Measurements from ENCODE around the gene TBXA2R.
A peak's percentile ranks its signal among the peaks of the same experiment; 100 is the strongest.

Gene TBXA2R

DNA sequence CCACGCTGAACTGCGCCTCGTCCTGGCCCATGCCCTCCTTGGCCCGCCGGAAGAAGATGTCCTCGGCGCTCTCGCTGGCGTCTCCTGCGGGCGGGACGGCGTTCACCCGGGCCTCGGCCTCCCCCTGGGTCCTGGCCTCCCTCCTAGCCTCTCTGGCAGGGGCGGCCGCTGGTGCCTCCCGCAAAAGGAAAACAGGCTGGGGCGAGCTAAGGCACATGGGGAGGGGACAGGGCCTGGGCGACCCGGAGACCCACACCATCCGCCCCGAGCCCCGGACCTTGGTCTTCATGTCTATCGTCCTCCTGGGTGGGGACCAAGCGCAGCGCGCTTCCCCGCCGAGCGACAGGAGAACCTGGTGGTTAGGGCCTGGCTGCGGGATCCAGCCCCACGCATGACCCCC lies 5.7 kb upstream of the TBXA2R start:
- H3K4me3 ChIP-seq (ENCODE audit: insufficient read length, low read depth) = no peak overlapping the region
- peaks cover 70% of the 10 kb centered on the region for H3K36me3 ChIP-seq (ENCODE audit: insufficient read depth, insufficient read length, low read length)
- no peak overlapping the region for H3K9ac ChIP-seq (ENCODE audit: insufficient read length, low read depth)
- H3K4me1 ChIP-seq (ENCODE audit: insufficient read depth, insufficient read length) = peaks cover 9% of the 10 kb centered on the region
- H3K27me3 ChIP-seq (ENCODE audit: insufficient read depth, insufficient read length) = no peaks in the 10 kb centered on the region
- no peaks in the 10 kb centered on the region for H3K9me3 ChIP-seq (ENCODE audit: insufficient read depth, low read length)
- TF ChIP-seq ZNF274 (IDR thresholded peaks at IDR 0.05; ENCODE audit: low read depth, low read length) (no peak), YY1 (IDR thresholded peaks at IDR 0.05; ENCODE audit: insufficient read depth, insufficient read length) (no peak), SUZ12 (IDR thresholded peaks at IDR 0.05; ENCODE audit: extremely low read depth, insufficient read depth, insufficient read length) (no peak)
- no peak for DNase-seq (ENCODE audit: low read depth, low spot score)

DNA sequence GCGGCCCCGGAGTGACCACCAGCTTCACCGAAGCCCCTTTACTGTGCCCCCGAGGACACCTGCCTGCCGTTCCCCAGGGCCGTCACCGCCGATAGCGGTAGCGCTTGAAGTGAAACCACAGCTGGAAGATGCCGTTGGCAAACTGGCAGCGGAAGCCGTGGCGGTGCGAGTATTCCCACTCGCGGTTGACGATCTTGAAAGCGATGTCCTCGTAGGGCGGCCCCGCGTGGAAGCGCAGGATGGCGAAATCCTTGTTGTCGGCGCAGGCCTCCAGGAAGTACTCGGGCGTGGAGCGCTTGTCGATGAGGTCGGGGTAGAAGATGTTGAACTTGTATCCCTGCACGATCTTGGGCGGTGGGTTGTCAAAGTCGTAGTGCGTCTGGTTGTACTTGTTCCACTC lies 5.2 kb upstream of the TBXA2R start:
- DNase-seq (ENCODE audit: low read depth, low spot score) = no peak
- Histone ChIP-seq H3K4me1 (ENCODE audit: insufficient read depth, insufficient read length) (peaks cover 9% of the 10 kb centered on the region), H3K27me3 (ENCODE audit: insufficient read depth, insufficient read length) (no peaks in the 10 kb centered on the region), H3K36me3 (ENCODE audit: insufficient read depth, insufficient read length, low read length) (peaks cover 66% of the 10 kb centered on the region), H3K9me3 (ENCODE audit: insufficient read depth, low read length) (no peaks in the 10 kb centered on the region), H3K9ac (ENCODE audit: insufficient read length, low read depth) (no peak overlapping the region), H3K4me3 (ENCODE audit: insufficient read length, low read depth) (no peak overlapping the region)
- TF ChIP-seq YY1 (IDR thresholded peaks at IDR 0.05; ENCODE audit: insufficient read depth, insufficient read length) (no peak), ZNF274 (IDR thresholded peaks at IDR 0.05; ENCODE audit: low read depth, low read length) (no peak), SUZ12 (IDR thresholded peaks at IDR 0.05; ENCODE audit: extremely low read depth, insufficient read depth, insufficient read length) (no peak)

- Histone ChIP-seq H3K9ac (ENCODE audit: insufficient read length, low read depth) (no peak overlapping the region), H3K27me3 (ENCODE audit: insufficient read depth, insufficient read length) (peaks cover 3% of the 10 kb centered on the region), H3K36me3 (ENCODE audit: insufficient read depth, insufficient read length, low read length) (peaks cover 63% of the 10 kb centered on the region), H3K4me1 (ENCODE audit: insufficient read depth, insufficient read length) (peaks cover 9% of the 10 kb centered on the region), H3K4me3 (ENCODE audit: insufficient read length, low read depth) (no peak overlapping the region), H3K9me3 (ENCODE audit: insufficient read depth, low read length) (no peaks in the 10 kb centered on the region)
- TF ChIP-seq YY1 (IDR thresholded peaks at IDR 0.05; ENCODE audit: insufficient read depth, insufficient read length) = no peak
- no peak for TF ChIP-seq ZNF274 (IDR thresholded peaks at IDR 0.05; ENCODE audit: low read depth, low read length)
- TF ChIP-seq SUZ12 (IDR thresholded peaks at IDR 0.05; ENCODE audit: extremely low read depth, insufficient read depth, insufficient read length) = no peak
- no peak for DNase-seq (ENCODE audit: low read depth, low spot score)
Measured at GRCh38 chr19:3610745-3611717, 4.4 kb upstream of the TBXA2R start.

GRCh38 chr19:3609779-3610719 lies 3.4 kb upstream of the TBXA2R start:
- no peak for TF ChIP-seq SUZ12 (IDR thresholded peaks at IDR 0.05; ENCODE audit: extremely low read depth, insufficient read depth, insufficient read length)
- TF ChIP-seq YY1 (IDR thresholded peaks at IDR 0.05; ENCODE audit: insufficient read depth, insufficient read length) = no peak
- no peak for TF ChIP-seq ZNF274 (IDR thresholded peaks at IDR 0.05; ENCODE audit: low read depth, low read length)
- no peak overlapping the region for H3K9ac ChIP-seq (ENCODE audit: insufficient read length, low read depth)
- H3K4me3 ChIP-seq (ENCODE audit: insufficient read length, low read depth) = no peak overlapping the region
- no peak for DNase-seq (ENCODE audit: low read depth, low spot score)
- H3K9me3 ChIP-seq (ENCODE audit: insufficient read depth, low read length) = no peaks in the 10 kb centered on the region
- H3K4me1 ChIP-seq (ENCODE audit: insufficient read depth, insufficient read length) = peaks cover 7% of the 10 kb centered on the region
- peaks cover 13% of the 10 kb centered on the region for H3K27me3 ChIP-seq (ENCODE audit: insufficient read depth, insufficient read length)
- H3K36me3 ChIP-seq (ENCODE audit: insufficient read depth, insufficient read length, low read length) = peaks cover 54% of the 10 kb centered on the region

DNA sequence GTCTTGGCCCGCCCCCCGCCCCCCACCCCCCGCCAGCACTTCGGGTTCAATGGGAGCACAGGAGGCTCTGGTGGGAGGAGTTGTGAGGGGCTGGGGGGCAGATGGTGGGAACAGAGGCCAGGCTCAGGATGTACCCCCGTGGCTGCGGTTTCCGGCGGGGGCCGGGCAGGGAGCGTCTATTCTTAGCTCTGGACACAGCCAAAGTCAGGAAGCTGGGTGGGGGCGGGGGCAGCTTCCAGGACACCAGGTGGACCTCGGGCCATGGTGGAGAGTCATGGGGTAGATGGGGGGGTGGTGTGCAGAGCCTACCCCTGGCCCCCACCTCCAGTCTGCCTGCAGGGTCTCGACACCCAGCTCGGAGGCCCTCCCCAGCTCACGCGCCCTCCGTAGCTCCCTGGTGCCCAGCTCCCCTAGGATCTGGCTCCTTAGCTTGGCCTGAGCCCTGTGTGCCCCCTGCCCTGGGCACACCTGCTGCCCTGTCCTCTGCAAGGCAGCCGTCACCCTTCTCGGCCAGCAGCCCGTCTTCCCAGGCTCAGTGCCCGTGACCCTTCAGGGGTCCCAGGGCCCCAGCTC lies 2.2 kb upstream of the TBXA2R start:
- no peak for TF ChIP-seq ZNF274 (IDR thresholded peaks at IDR 0.05; ENCODE audit: low read depth, low read length)
- TF ChIP-seq YY1 (IDR thresholded peaks at IDR 0.05; ENCODE audit: insufficient read depth, insufficient read length) = no peak
- TF ChIP-seq SUZ12 (IDR thresholded peaks at IDR 0.05; ENCODE audit: extremely low read depth, insufficient read depth, insufficient read length) = no peak
- Histone ChIP-seq H3K27me3 (ENCODE audit: insufficient read depth, insufficient read length) (peaks cover 18% of the 10 kb centered on the region), H3K4me3 (ENCODE audit: insufficient read length, low read depth) (no peak overlapping the region), H3K4me1 (ENCODE audit: insufficient read depth, insufficient read length) (peaks cover 8% of the 10 kb centered on the region), H3K9me3 (ENCODE audit: insufficient read depth, low read length) (no peaks in the 10 kb centered on the region), H3K9ac (ENCODE audit: insufficient read length, low read depth) (no peak overlapping the region), H3K36me3 (ENCODE audit: insufficient read depth, insufficient read length, low read length) (peaks cover 45% of the 10 kb centered on the region)
- DNase-seq (ENCODE audit: low read depth, low spot score) = no peak

GRCh38 chr19:3608079-3608641 lies 1.5 kb upstream of the TBXA2R start:
- H3K9ac ChIP-seq (ENCODE audit: insufficient read length, low read depth) = peak overlapping the region; percentile 51
- peaks cover 13% of the 10 kb centered on the region for H3K4me1 ChIP-seq (ENCODE audit: insufficient read depth, insufficient read length)

More at GRCh38 chr19:3608079-3608641, 1.5 kb upstream of the TBXA2R start:
- TF ChIP-seq SUZ12 (IDR thresholded peaks at IDR 0.05; ENCODE audit: extremely low read depth, insufficient read depth, insufficient read length) (no peak), YY1 (IDR thresholded peaks at IDR 0.05; ENCODE audit: insufficient read depth, insufficient read length) (no peak), ZNF274 (IDR thresholded peaks at IDR 0.05; ENCODE audit: low read depth, low read length) (no peak)
- Histone ChIP-seq H3K9me3 (ENCODE audit: insufficient read depth, low read length) (no peaks in the 10 kb centered on the region), H3K36me3 (ENCODE audit: insufficient read depth, insufficient read length, low read length) (peaks cover 38% of the 10 kb centered on the region), H3K27me3 (ENCODE audit: insufficient read depth, insufficient read length) (peaks cover 18% of the 10 kb centered on the region), H3K4me3 (ENCODE audit: insufficient read length, low read depth) (no peak overlapping the region)
- DNase-seq (ENCODE audit: low read depth, low spot score) = no peak

Measured in NT2/D1 (cell line).